HepG2 (cell line): ENCODE results near the gene EYA2. TPM values are rescaled to one million over a fixed set of nuclear protein-coding genes. Genes with fewer than 3 reads are reported as not detected.

ENCODE experiments used
- CCDC6 ChIP-seq: sonication (generic); formaldehyde crosslinking; IDR thresholded peaks from 2 replicates; pipeline ENCODE4 v1.8.1; 2022; ENCODE audit warnings: mild to moderate bottlenecking, missing genetic modification reagents, moderate library complexity
- FOSL1 ChIP-seq: sonication (generic); formaldehyde crosslinking; IDR thresholded peaks from 2 replicates; pipeline ENCODE4 v1.9.0; 2021; ENCODE audit warnings: missing genetic modification reagents, borderline replicate concordance
- GABPA ChIP-seq, 2 experiments: IDR thresholded peaks; 2 replicates each; pipeline ENCODE4 v1.6.1; 2011 to 2016; ENCODE audit warnings: low read depth in 2 of 2, low read length in 1 of 2, missing biosample characterization in 1 of 2, missing genetic modification characterization in 1 of 2
- GLI4 ChIP-seq: sonication (generic); formaldehyde crosslinking; IDR thresholded peaks from 2 replicates; pipeline ENCODE4 v1.5.1; 2020; ENCODE audit warnings: missing genetic modification reagents, mild to moderate bottlenecking, moderate library complexity, borderline replicate concordance
- IKZF5 ChIP-seq: IDR thresholded peaks from 2 replicates; pipeline ENCODE4 v1.6.1; 2018; ENCODE audit warnings: missing genetic modification reagents, mild to moderate bottlenecking, missing compliant biosample characterization
- NFIB ChIP-seq: sonication (generic); formaldehyde crosslinking; IDR thresholded peaks from 2 replicates; pipeline ENCODE4 v1.9.0; 2021; ENCODE audit warnings: missing genetic modification reagents, mild to moderate bottlenecking, borderline replicate concordance
- POGZ ChIP-seq: sonication (generic); formaldehyde crosslinking; IDR thresholded peaks from 2 replicates; pipeline ENCODE4 v1.4.0; 2020; ENCODE audit warnings: mild to moderate bottlenecking, missing genetic modification reagents
- REST ChIP-seq, 2 experiments: IDR thresholded peaks; 2 replicates each; pipeline ENCODE4 v1.6.1; 2011 to 2012; ENCODE audit warnings: low read length in 2 of 2, borderline replicate concordance in 1 of 2, low read depth in 1 of 2, mild to moderate bottlenecking in 1 of 2, moderate library complexity in 1 of 2
- RFX1 ChIP-seq: fragments of 450-650 bp; IDR thresholded peaks from 2 replicates; pipeline ENCODE4 v1.6.1; 2017
- SOX13 ChIP-seq, 3 experiments: fragments of 450-650 bp in 1 of 3; sonication (generic) in 1 of 3; formaldehyde crosslinking in 1 of 3; IDR thresholded peaks in 2 of 3; conservative IDR thresholded peaks in 1 of 3; 2 replicates each; pipeline versions ENCODE4 v1.5.0 to v1.6.1; 2016 to 2020; ENCODE audit warnings: antibody characterized with exemption in 1 of 3, mild to moderate bottlenecking in 1 of 3, missing compliant biosample characterization in 1 of 3, missing genetic modification reagents in 1 of 3, moderate library complexity in 1 of 3
- ZBTB14 ChIP-seq: sonication (generic); formaldehyde crosslinking; IDR thresholded peaks from 2 replicates; pipeline ENCODE4 v1.4.0; 2020; ENCODE audit warnings: missing genetic modification reagents
- ZMYM3 ChIP-seq: sonication (generic); formaldehyde crosslinking; IDR thresholded peaks from 2 replicates; pipeline ENCODE4 v1.5.1; 2020; ENCODE audit warnings: mild to moderate bottlenecking, missing genetic modification reagents
- ZNF263 ChIP-seq: sonication (generic); formaldehyde crosslinking; IDR thresholded peaks from 2 replicates; pipeline ENCODE4 v1.4.0; 2020; ENCODE audit warnings: missing genetic modification reagents
- ZNF343 ChIP-seq: sonication (generic); formaldehyde crosslinking; IDR thresholded peaks from 2 replicates; pipeline ENCODE4 v1.4.0; 2020; ENCODE audit warnings: mild to moderate bottlenecking, missing genetic modification reagents
- polyA plus RNA-seq, 8 experiments: library from polyadenylated mRNA; depleted of rRNA in 3 of 8; stranded (reverse) in 7 of 8; unstranded in 1 of 8; fragments of >200 nt; fragmentation: Illumina TruSeq in 4 of 8; extraction: Trizol in 4 of 8; gene quantifications; 2 replicates each; pipeline versions ENCODE4 v1.2.1 to v1.2.3, GENCODE V29; 2011 to 2016; ENCODE audit warnings: low read depth in 4 of 8, missing spikeins in 1 of 8, mixed read lengths in 1 of 8; ENCODE audit not compliant: insufficient read depth in 1 of 8
- total RNA-seq, 5 experiments: library from RNA; depleted of rRNA; stranded (reverse); fragments of >200 nt; fragmentation: Illumina TruSeq; extraction: Trizol; gene quantifications; 2 replicates each; pipeline ENCODE4 v1.2.3, GENCODE V29; 2016; ENCODE audit warnings: low read depth in 1 of 5
- TF ChIP-seq, protein P1 (sequence below): sonication (generic); formaldehyde crosslinking; IDR thresholded peaks from 2 replicates; pipeline ENCODE4 v1.4.0; 2020; ENCODE audit warnings: missing genetic modification reagents

EYA2 gene
- total and polyA plus RNA-seq, 2 of the 13 experiments (the other 11 are each of a cell fraction or from before 2014, with no cell fraction given), result not detected

- TF ChIP-seq REST (IDR thresholded peaks at IDR 0.05; ENCODE audit: borderline replicate concordance in 1 of 2, low read depth in 1 of 2, low read length in 2 of 2) (peak; percentile 35 to 90), POGZ (CRISPR knock-in tag) (peak; percentile 68; the same call in 1 of the 2 replicates), ZBTB14 (CRISPR knock-in tag) (0 out of 2 replicates have a peak, but pooled peaks have one; percentile 7), ZMYM3 (CRISPR knock-in tag) (peak; percentile 26), GABPA (IDR thresholded peaks at IDR 0.05; ENCODE audit: low read depth, low read length) (no peak), GABPA (CRISPR knock-in tag; IDR thresholded peaks at IDR 0.05; ENCODE audit: low read depth) (no peak), ZNF263 (CRISPR knock-in tag) (0 out of 2 replicates have a peak, but pooled peaks have one; percentile 13), SOX13 (IDR thresholded peaks at IDR 0.05) (no peak), SOX13 (CRISPR knock-in tag; conservative IDR thresholded peaks at IDR 0.05 in 1 of 2, IDR thresholded peaks at IDR 0.05 in 1 of 2) (peak in 1 of 2 experiments; percentile 39; a peak in 1 of 4 replicates), FOSL1 (no peak), NFIB (CRISPR knock-in tag) (peak; percentile 89), IKZF5 (CRISPR knock-in tag) (peak; percentile 60; the same call in 1 of the 2 replicates), RFX1 (no peak), ZNF343 (no peak; the same call in 1 of the 2 replicates), CCDC6 (CRISPR knock-in tag) (no peak; the same call in 1 of the 2 replicates), GLI4 (0 out of 2 replicates have a peak, but pooled peaks have one; percentile 84)
- TF ChIP-seq, protein P1, sequence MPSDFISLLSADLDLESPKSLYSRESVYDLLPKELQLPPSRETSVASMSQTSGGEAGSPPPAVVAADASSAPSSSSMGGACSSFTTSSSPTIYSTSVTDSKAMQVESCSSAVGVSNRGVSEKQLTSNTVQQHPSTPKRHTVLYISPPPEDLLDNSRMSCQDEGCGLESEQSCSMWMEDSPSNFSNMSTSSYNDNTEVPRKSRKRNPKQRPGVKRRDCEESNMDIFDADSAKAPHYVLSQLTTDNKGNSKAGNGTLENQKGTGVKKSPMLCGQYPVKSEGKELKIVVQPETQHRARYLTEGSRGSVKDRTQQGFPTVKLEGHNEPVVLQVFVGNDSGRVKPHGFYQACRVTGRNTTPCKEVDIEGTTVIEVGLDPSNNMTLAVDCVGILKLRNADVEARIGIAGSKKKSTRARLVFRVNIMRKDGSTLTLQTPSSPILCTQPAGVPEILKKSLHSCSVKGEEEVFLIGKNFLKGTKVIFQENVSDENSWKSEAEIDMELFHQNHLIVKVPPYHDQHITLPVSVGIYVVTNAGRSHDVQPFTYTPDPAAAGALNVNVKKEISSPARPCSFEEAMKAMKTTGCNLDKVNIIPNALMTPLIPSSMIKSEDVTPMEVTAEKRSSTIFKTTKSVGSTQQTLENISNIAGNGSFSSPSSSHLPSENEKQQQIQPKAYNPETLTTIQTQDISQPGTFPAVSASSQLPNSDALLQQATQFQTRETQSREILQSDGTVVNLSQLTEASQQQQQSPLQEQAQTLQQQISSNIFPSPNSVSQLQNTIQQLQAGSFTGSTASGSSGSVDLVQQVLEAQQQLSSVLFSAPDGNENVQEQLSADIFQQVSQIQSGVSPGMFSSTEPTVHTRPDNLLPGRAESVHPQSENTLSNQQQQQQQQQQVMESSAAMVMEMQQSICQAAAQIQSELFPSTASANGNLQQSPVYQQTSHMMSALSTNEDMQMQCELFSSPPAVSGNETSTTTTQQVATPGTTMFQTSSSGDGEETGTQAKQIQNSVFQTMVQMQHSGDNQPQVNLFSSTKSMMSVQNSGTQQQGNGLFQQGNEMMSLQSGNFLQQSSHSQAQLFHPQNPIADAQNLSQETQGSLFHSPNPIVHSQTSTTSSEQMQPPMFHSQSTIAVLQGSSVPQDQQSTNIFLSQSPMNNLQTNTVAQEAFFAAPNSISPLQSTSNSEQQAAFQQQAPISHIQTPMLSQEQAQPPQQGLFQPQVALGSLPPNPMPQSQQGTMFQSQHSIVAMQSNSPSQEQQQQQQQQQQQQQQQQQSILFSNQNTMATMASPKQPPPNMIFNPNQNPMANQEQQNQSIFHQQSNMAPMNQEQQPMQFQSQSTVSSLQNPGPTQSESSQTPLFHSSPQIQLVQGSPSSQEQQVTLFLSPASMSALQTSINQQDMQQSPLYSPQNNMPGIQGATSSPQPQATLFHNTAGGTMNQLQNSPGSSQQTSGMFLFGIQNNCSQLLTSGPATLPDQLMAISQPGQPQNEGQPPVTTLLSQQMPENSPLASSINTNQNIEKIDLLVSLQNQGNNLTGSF (CRISPR knock-in tag), result no peak
These were observed 308.4 kb downstream of the EYA2 start (continued) for GRCh38 chr20:47202733-47203667.
